HEK293 (cell line): ENCODE measurements around the gene TMEM63A.

ENCODE experiments used
- GFI1B ChIP-seq: fragments of 450-650 bp; formaldehyde crosslinking; IDR thresholded peaks from 2 replicates; pipeline ENCODE4 v1.5.1; 2016; ENCODE audit warnings: missing biosample characterization, missing genetic modification characterization
- GLI2 ChIP-seq: fragments of 450-650 bp; formaldehyde crosslinking; IDR thresholded peaks from 2 replicates; pipeline ENCODE4; 2017; ENCODE audit warnings: missing biosample characterization, missing genetic modification characterization, low read depth, borderline replicate concordance
- KLF7 ChIP-seq: fragments of 450-650 bp; formaldehyde crosslinking; IDR thresholded peaks from 2 replicates; pipeline ENCODE4 v1.5.1; 2016; ENCODE audit warnings: missing biosample characterization, missing genetic modification characterization, borderline replicate concordance
- MEIS1 ChIP-seq: sonication (generic); formaldehyde crosslinking; IDR thresholded peaks from 2 replicates; pipeline ENCODE4 v1.8.1; 2022; ENCODE audit warnings: missing genetic modification reagents, mild to moderate bottlenecking, borderline replicate concordance
- ZBTB17 ChIP-seq: fragments of 450-650 bp; formaldehyde crosslinking; IDR thresholded peaks from 2 replicates; pipeline ENCODE4 v1.5.1; 2016; ENCODE audit warnings: missing biosample characterization, missing genetic modification characterization
- ZEB2 ChIP-seq: fragments of 450-650 bp; formaldehyde crosslinking; IDR thresholded peaks from 2 replicates; pipeline ENCODE4 v1.5.1; 2016; ENCODE audit warnings: missing biosample characterization, missing genetic modification characterization
- ZNF121 ChIP-seq: fragments of 450-650 bp; formaldehyde crosslinking; IDR thresholded peaks from 2 replicates; pipeline ENCODE4 v1.5.1; 2016; ENCODE audit warnings: missing biosample characterization, missing genetic modification characterization
- ZNF184 ChIP-seq: fragments of 450-650 bp; IDR thresholded peaks from 2 replicates; pipeline ENCODE4 v1.5.1; 2018; ENCODE audit warnings: missing biosample characterization, mild to moderate bottlenecking, missing genetic modification characterization
- ZNF19 ChIP-seq: fragments of 450-650 bp; formaldehyde crosslinking; IDR thresholded peaks from 2 replicates; pipeline ENCODE4; 2016; ENCODE audit warnings: missing biosample characterization, missing genetic modification characterization, low read depth
- ZNF302 ChIP-seq: fragments of 450-650 bp; formaldehyde crosslinking; IDR thresholded peaks from 2 replicates; pipeline ENCODE4 v1.5.1; 2016; ENCODE audit warnings: missing biosample characterization, missing genetic modification characterization, low read depth
- ZNF354C ChIP-seq: fragments of 450-650 bp; formaldehyde crosslinking; IDR thresholded peaks from 2 replicates; pipeline ENCODE4 v1.5.1; 2016; ENCODE audit warnings: missing biosample characterization, missing genetic modification characterization, low read depth, borderline replicate concordance
- ZNF423 ChIP-seq: fragments of 450-650 bp; formaldehyde crosslinking; IDR thresholded peaks from 2 replicates; pipeline ENCODE4 v1.5.1; 2016; ENCODE audit warnings: missing biosample characterization, missing genetic modification characterization
- ZNF48 ChIP-seq: fragments of 450-650 bp; formaldehyde crosslinking; IDR thresholded peaks from 2 replicates; pipeline ENCODE4 v1.5.1; 2016; ENCODE audit warnings: missing biosample characterization, missing genetic modification characterization
- ZNF548 ChIP-seq: fragments of 450-650 bp; formaldehyde crosslinking; IDR thresholded peaks from 2 replicates; pipeline ENCODE4 v1.5.1; 2016; ENCODE audit warnings: missing biosample characterization, missing genetic modification characterization
- ZNF549 ChIP-seq: fragments of 450-650 bp; IDR thresholded peaks from 2 replicates; pipeline ENCODE4 v1.5.1; 2018; ENCODE audit warnings: missing biosample characterization, missing genetic modification characterization, mild to moderate bottlenecking, inconsistent platforms, moderate library complexity
- ZNF558 ChIP-seq: fragments of 450-650 bp; formaldehyde crosslinking; IDR thresholded peaks from 2 replicates; pipeline ENCODE4 v1.5.1; 2016; ENCODE audit warnings: missing biosample characterization, missing genetic modification characterization
- ZNF560 ChIP-seq: fragments of 450-650 bp; formaldehyde crosslinking; IDR thresholded peaks from 2 replicates; pipeline ENCODE4 v1.5.1; 2017; ENCODE audit warnings: missing biosample characterization, missing genetic modification characterization, borderline replicate concordance
- ZNF610 ChIP-seq: fragments of 450-650 bp; formaldehyde crosslinking; IDR thresholded peaks from 2 replicates; pipeline ENCODE4 v1.5.1; 2016; ENCODE audit warnings: missing biosample characterization, missing genetic modification characterization, borderline replicate concordance
- ZNF621 ChIP-seq: fragments of 450-650 bp; formaldehyde crosslinking; IDR thresholded peaks from 2 replicates; pipeline ENCODE4 v1.5.1; 2017; ENCODE audit warnings: missing biosample characterization, missing genetic modification characterization
- ZNF670 ChIP-seq: fragments of 450-650 bp; formaldehyde crosslinking; IDR thresholded peaks from 2 replicates; pipeline ENCODE4 v1.5.1; 2016; ENCODE audit warnings: missing biosample characterization, missing genetic modification characterization, low read depth
- TF ChIP-seq, protein P1 (sequence below): fragments of 450-650 bp; formaldehyde crosslinking; IDR thresholded peaks from 2 replicates; pipeline ENCODE4 v1.5.1; 2016; ENCODE audit warnings: missing biosample characterization, missing genetic modification characterization
- TF ChIP-seq, protein P2 (sequence below): fragments of 450-650 bp; formaldehyde crosslinking; optimal IDR thresholded peaks from 2 replicates; pipeline ENCODE3; 2016; ENCODE audit warnings: missing biosample characterization, mild to moderate bottlenecking, missing genetic modification characterization
- TF ChIP-seq, protein P3 (sequence below): fragments of 450-650 bp; IDR thresholded peaks from 2 replicates; pipeline ENCODE4 v1.5.1; 2018; ENCODE audit warnings: missing biosample characterization, missing genetic modification characterization
- TF ChIP-seq, protein P4 (sequence below): fragments of 450-650 bp; formaldehyde crosslinking; IDR thresholded peaks from 2 replicates; pipeline ENCODE4 v1.5.1; 2016; ENCODE audit warnings: missing biosample characterization, missing genetic modification characterization, low read depth
- TF ChIP-seq, protein P5 (sequence below): fragments of 450-650 bp; formaldehyde crosslinking; IDR thresholded peaks from 2 replicates; pipeline ENCODE4 v1.5.1; 2016; ENCODE audit warnings: missing biosample characterization, missing genetic modification characterization
- TF ChIP-seq, protein P6 (sequence below): fragments of 450-650 bp; formaldehyde crosslinking; IDR thresholded peaks from 2 replicates; pipeline ENCODE4 v1.5.1; 2016; ENCODE audit warnings: missing biosample characterization, missing genetic modification characterization

TMEM63A gene

DNA sequence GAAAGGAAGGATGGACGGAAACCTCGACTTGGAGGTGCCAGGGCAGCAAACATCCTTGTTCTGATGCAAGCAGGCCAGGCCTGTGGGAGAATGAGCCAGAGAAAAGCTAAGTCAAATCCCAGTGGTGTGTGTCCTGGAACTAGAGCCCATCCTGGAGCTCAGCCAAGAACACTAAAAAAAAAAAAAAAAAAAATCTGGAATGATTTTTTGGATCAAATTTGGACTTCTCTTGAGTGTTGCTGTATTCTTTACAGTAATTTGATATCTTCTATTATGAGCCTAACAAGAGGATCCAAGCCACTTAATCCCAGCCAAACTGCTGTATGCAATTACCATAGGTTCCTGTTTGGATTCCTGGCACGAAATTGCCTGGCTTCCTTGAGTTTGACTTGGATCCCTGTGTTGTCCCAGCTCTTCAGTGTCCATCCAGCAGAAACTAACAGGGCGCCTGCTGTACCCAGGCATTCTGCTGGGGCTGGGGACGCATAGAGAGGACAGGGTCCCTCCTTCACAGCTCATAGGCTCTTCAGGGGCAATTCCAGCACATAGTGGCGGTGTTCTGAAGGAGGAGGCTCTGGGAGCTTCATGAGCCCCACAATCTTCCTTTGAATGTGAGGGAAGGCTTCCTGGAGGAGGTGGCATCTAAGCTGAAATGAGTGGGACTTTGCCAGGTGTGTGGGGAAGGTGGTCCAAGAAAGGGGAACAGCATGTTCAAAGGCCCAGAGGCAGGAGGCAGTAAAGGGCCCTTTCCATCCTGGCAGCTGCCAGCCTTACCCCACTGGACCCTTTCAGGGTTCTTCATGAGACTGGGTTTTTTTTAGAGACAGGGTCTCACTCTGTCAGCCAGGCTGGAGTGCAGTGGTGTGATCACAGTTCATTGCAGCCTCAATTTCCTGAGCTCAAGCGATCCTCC, 47.5 kb downstream of the TMEM63A start (continued):
- TF ChIP-seq, protein P1, sequence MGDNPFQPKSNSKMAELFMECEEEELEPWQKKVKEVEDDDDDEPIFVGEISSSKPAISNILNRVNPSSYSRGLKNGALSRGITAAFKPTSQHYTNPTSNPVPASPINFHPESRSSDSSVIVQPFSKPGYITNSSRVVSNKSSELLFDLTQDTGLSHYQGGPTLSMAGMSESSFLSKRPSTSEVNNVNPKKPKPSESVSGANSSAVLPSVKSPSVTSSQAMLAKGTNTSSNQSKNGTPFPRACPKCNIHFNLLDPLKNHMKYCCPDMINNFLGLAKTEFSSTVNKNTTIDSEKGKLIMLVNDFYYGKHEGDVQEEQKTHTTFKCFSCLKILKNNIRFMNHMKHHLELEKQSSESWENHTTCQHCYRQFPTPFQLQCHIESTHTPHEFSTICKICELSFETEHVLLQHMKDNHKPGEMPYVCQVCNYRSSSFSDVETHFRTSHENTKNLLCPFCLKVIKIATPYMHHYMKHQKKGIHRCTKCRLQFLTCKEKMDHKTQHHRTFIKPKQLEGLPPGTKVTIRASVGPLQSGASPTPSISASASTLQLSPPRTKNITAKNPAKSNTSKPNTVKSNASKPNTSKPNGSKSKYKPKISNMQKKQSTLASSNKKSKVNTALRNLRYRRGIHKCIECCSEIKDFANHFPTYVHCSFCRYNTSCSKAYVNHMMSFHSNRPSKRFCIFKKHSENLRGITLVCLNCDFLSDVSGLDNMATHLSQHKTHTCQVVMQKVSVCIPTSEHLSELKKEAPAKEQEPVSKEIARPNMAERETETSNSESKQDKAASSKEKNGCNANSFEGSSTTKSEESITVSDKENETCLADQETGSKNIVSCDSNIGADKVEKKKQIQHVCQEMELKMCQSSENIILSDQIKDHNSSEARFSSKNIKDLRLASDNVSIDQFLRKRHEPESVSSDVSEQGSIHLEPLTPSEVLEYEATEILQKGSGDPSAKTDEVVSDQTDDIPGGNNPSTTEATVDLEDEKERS: 0 out of 2 replicates have a peak, but pooled peaks have one; percentile 39
- no peak; the same call in 1 of the 2 replicates for TF ChIP-seq ZNF558
- TF ChIP-seq GFI1B (tag by site-specific recombination): peak; percentile 90
- TF ChIP-seq ZNF121 (tag by site-specific recombination): no peak
- TF ChIP-seq ZNF48 (tag by site-specific recombination): no peak
- 0 out of 2 replicates have a peak, but pooled peaks have one; percentile 33 for TF ChIP-seq ZNF610
- TF ChIP-seq ZNF549 (tag by site-specific recombination): no peak
- no peak for TF ChIP-seq ZNF548
- no peak for TF ChIP-seq MEIS1 (CRISPR knock-in tag)
- TF ChIP-seq ZBTB17: peak; percentile 71
- no peak for TF ChIP-seq ZNF19
- TF ChIP-seq, protein P2, sequence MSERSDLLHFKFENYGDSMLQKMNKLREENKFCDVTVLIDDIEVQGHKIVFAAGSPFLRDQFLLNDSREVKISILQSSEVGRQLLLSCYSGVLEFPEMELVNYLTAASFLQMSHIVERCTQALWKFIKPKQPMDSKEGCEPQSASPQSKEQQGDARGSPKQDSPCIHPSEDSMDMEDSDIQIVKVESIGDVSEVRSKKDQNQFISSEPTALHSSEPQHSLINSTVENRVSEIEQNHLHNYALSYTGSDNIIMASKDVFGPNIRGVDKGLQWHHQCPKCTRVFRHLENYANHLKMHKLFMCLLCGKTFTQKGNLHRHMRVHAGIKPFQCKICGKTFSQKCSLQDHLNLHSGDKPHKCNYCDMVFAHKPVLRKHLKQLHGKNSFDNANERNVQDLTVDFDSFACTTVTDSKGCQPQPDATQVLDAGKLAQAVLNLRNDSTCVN (tag by site-specific recombination): no peak
- TF ChIP-seq, protein P3, sequence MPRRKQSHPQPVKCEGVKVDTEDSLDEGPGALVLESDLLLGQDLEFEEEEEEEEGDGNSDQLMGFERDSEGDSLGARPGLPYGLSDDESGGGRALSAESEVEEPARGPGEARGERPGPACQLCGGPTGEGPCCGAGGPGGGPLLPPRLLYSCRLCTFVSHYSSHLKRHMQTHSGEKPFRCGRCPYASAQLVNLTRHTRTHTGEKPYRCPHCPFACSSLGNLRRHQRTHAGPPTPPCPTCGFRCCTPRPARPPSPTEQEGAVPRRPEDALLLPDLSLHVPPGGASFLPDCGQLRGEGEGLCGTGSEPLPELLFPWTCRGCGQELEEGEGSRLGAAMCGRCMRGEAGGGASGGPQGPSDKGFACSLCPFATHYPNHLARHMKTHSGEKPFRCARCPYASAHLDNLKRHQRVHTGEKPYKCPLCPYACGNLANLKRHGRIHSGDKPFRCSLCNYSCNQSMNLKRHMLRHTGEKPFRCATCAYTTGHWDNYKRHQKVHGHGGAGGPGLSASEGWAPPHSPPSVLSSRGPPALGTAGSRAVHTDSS (tag by site-specific recombination): no peak
- TF ChIP-seq ZNF560: no peak
- TF ChIP-seq ZNF621 (tag by site-specific recombination): no peak
- TF ChIP-seq KLF7: no peak
- no peak for TF ChIP-seq ZNF423 (tag by site-specific recombination)
- TF ChIP-seq, protein P4, sequence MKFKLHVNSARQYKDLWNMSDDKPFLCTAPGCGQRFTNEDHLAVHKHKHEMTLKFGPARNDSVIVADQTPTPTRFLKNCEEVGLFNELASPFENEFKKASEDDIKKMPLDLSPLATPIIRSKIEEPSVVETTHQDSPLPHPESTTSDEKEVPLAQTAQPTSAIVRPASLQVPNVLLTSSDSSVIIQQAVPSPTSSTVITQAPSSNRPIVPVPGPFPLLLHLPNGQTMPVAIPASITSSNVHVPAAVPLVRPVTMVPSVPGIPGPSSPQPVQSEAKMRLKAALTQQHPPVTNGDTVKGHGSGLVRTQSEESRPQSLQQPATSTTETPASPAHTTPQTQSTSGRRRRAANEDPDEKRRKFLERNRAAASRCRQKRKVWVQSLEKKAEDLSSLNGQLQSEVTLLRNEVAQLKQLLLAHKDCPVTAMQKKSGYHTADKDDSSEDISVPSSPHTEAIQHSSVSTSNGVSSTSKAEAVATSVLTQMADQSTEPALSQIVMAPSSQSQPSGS (tag by site-specific recombination): no peak
- TF ChIP-seq, protein P5, sequence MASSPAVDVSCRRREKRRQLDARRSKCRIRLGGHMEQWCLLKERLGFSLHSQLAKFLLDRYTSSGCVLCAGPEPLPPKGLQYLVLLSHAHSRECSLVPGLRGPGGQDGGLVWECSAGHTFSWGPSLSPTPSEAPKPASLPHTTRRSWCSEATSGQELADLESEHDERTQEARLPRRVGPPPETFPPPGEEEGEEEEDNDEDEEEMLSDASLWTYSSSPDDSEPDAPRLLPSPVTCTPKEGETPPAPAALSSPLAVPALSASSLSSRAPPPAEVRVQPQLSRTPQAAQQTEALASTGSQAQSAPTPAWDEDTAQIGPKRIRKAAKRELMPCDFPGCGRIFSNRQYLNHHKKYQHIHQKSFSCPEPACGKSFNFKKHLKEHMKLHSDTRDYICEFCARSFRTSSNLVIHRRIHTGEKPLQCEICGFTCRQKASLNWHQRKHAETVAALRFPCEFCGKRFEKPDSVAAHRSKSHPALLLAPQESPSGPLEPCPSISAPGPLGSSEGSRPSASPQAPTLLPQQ (tag by site-specific recombination): peak; percentile 54; the same call in 1 of the 2 replicates
- no peak for TF ChIP-seq GLI2 (tag by site-specific recombination)
- no peak for TF ChIP-seq ZNF302 (tag by site-specific recombination)
- TF ChIP-seq, protein P6, sequence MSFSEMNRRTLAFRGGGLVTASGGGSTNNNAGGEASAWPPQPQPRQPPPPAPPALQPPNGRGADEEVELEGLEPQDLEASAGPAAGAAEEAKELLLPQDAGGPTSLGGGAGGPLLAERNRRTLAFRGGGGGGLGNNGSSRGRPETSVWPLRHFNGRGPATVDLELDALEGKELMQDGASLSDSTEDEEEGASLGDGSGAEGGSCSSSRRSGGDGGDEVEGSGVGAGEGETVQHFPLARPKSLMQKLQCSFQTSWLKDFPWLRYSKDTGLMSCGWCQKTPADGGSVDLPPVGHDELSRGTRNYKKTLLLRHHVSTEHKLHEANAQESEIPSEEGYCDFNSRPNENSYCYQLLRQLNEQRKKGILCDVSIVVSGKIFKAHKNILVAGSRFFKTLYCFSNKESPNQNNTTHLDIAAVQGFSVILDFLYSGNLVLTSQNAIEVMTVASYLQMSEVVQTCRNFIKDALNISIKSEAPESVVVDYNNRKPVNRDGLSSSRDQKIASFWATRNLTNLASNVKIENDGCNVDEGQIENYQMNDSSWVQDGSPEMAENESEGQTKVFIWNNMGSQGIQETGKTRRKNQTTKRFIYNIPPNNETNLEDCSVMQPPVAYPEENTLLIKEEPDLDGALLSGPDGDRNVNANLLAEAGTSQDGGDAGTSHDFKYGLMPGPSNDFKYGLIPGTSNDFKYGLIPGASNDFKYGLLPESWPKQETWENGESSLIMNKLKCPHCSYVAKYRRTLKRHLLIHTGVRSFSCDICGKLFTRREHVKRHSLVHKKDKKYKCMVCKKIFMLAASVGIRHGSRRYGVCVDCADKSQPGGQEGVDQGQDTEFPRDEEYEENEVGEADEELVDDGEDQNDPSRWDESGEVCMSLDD (tag by site-specific recombination): no peak
- no peak for TF ChIP-seq ZNF184
- TF ChIP-seq ZEB2: 0 out of 2 replicates have a peak, but pooled peaks have one; percentile 48
- TF ChIP-seq ZNF670 (tag by site-specific recombination): no peak
- no peak for TF ChIP-seq ZNF354C (tag by site-specific recombination)
